ENCODE results near the gene DYNLT2B.

DYNLT2B gene

DNA sequence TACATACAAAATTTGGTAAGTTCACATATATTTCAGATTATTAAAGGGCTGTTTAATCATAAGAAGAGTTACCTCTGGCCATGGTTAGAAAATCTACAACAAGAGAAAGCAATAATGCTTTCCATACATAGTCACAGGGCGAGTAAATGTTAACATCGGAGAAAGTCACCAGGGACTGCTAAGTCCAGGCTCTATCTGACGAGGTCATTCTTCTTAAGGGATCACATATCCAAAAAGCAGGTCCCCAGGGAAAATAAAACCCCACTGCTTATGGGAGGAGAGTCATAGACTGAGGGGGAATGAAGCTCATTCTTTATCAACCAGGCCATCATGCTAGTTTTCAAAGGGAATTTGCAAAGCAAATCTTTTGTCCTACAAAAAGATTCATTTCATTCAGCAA, 33.6 kb downstream of the DYNLT2B start:
- no peaks in the 10 kb centered on the region for H3K36me3 ChIP-seq (ENCODE audit: control insufficient read depth, insufficient read depth, low read length)
- TF ChIP-seq, protein P1, sequence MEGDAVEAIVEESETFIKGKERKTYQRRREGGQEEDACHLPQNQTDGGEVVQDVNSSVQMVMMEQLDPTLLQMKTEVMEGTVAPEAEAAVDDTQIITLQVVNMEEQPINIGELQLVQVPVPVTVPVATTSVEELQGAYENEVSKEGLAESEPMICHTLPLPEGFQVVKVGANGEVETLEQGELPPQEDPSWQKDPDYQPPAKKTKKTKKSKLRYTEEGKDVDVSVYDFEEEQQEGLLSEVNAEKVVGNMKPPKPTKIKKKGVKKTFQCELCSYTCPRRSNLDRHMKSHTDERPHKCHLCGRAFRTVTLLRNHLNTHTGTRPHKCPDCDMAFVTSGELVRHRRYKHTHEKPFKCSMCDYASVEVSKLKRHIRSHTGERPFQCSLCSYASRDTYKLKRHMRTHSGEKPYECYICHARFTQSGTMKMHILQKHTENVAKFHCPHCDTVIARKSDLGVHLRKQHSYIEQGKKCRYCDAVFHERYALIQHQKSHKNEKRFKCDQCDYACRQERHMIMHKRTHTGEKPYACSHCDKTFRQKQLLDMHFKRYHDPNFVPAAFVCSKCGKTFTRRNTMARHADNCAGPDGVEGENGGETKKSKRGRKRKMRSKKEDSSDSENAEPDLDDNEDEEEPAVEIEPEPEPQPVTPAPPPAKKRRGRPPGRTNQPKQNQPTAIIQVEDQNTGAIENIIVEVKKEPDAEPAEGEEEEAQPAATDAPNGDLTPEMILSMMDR (IDR thresholded peaks at IDR 0.05; ENCODE audit: insufficient read depth, low read length, poor library complexity, severe bottlenecking) = no peak
- no peak overlapping the region for H3K4me3 ChIP-seq (replicated peaks; ENCODE audit: low read depth, low read length)
- DNase-seq (ENCODE audit: extremely low read depth, insufficient read length) = no peak
- H3K27me3 ChIP-seq (replicated peaks; ENCODE audit: control insufficient read depth, insufficient read depth, low read length) = no peaks in the 10 kb centered on the region

DNA sequence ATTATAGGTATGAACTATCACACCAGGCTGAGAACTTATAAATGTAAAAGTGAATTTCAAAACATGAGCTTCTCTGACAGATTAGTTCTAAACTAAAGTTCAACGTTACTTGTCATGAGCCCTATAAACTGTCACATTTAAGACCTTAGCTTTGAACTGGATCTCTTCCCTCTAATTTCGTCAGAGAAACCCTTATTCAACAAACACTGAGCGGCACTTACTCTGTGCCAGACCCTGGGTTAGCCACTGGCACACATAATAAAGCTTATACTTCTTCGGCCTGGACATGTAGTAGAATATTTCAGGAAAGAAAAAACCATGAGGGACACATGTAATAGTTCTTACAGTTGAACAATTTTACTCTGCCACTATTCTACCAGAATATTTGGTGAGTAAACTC, 36.1 kb downstream of the DYNLT2B start:
- no peak overlapping the region for H3K4me3 ChIP-seq (replicated peaks; ENCODE audit: low read depth, low read length)
- no peaks in the 10 kb centered on the region for H3K36me3 ChIP-seq (ENCODE audit: control insufficient read depth, insufficient read depth, low read length)
- no peak for DNase-seq (ENCODE audit: extremely low read depth, insufficient read length)
- TF ChIP-seq, protein P1 (IDR thresholded peaks at IDR 0.05; ENCODE audit: insufficient read depth, low read length, poor library complexity, severe bottlenecking) = no peak
- H3K27me3 ChIP-seq (replicated peaks; ENCODE audit: control insufficient read depth, insufficient read depth, low read length) = no peaks in the 10 kb centered on the region

DNA sequence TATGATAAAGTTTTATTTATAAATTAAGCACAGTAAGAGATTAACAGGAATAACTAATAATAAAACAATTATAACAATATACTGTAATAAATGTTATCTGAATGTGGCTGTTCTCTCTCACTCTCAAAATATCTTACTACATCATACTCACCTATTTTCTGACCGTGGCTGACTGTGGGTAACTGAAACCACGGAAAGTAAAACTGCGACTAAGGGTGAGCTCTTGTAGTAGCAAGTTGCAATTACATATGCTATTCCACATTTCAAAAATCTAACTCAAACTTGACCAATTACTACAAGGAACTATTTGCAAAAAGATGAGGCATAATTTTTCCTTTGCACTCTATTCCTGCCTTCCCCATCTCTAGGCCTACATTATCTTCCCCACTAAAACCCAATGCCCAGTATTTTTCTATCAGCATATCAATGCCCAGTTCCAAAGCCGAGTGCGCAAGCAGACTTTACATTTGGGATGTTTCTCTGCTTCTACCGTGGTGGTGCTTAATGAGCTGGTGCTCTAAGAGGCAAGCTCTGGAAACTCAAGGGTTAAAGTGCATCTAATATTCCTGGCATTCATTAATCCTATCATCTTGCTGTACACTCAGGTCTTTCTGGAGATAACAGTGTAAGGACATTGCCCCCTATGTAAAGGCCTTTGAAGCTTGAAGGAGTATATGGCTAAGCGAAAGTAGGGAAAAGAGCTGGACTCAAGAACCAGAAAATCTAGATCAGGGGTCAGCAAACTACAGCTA, 37.2 kb downstream of the DYNLT2B start:
- TF ChIP-seq, protein P1 (IDR thresholded peaks at IDR 0.05; ENCODE audit: insufficient read depth, low read length, poor library complexity, severe bottlenecking) = no peak
- Histone ChIP-seq H3K4me3 (replicated peaks; ENCODE audit: low read depth, low read length) (no peak overlapping the region), H3K36me3 (ENCODE audit: control insufficient read depth, insufficient read depth, low read length) (no peaks in the 10 kb centered on the region), H3K27me3 (replicated peaks; ENCODE audit: control insufficient read depth, insufficient read depth, low read length) (no peaks in the 10 kb centered on the region)
- peak; percentile 59 for DNase-seq (ENCODE audit: extremely low read depth, insufficient read length)

DNA sequence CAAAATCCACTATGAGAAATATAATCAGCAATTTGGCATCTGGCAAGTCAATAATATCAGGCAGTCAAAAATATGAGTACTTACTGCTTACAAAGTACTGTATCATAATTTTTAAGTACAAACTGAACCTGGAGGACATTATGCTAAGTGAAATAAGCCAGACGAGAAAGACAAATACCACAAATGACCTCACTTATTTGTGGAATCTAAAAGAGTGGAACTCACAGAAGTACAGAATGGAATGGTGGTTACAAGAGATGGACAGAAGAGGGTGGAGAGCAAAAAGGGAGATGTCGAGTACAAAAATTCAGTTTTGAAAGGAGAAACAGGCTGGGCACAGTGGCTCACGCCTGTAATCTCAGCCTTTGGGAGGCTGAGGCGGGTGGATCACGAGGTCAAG, 42.9 kb downstream of the DYNLT2B start:
- H3K4me3 ChIP-seq (replicated peaks; ENCODE audit: low read depth, low read length) = peak overlapping the region; percentile 22; the same call in 1 of the 2 replicates
- DNase-seq (ENCODE audit: extremely low read depth, insufficient read length) = no peak
- H3K27me3 ChIP-seq (replicated peaks; ENCODE audit: control insufficient read depth, insufficient read depth, low read length) = no peaks in the 10 kb centered on the region
- H3K36me3 ChIP-seq (ENCODE audit: control insufficient read depth, insufficient read depth, low read length) = peaks cover 8% of the 10 kb centered on the region
- TF ChIP-seq, protein P1 (IDR thresholded peaks at IDR 0.05; ENCODE audit: insufficient read depth, low read length, poor library complexity, severe bottlenecking) = no peak

DNA sequence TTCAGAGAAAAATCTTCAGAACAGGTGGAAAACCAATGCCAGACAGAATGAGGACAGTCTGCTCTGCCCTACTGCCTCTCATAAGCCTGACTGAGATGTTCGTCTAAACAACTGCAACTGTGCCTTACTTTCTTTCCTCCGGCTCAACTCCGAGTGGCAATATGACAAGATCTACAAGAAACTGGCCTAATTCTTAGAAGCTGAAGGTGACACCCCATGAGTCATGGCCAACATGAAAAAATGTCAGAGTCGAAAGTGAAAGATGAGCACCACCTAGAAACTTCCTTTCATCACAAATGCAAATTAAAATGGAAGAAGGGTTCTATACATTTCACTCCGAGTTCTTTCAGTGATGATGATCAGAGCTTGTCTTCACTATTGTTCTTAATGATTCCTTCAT, 43.5 kb downstream of the DYNLT2B start:
- TF ChIP-seq, protein P1 (IDR thresholded peaks at IDR 0.05; ENCODE audit: insufficient read depth, low read length, poor library complexity, severe bottlenecking) = no peak
- DNase-seq (ENCODE audit: extremely low read depth, insufficient read length) = peak; percentile 56
- peak overlapping the region; percentile 22; the same call in 1 of the 2 replicates for H3K4me3 ChIP-seq (replicated peaks; ENCODE audit: low read depth, low read length)
- H3K27me3 ChIP-seq (replicated peaks; ENCODE audit: control insufficient read depth, insufficient read depth, low read length) = no peaks in the 10 kb centered on the region
- H3K36me3 ChIP-seq (ENCODE audit: control insufficient read depth, insufficient read depth, low read length) = peaks cover 8% of the 10 kb centered on the region
